ENCODE results near the gene U2SURP.

Gene U2SURP

GRCh38 chr3:143100451-143100850 lies 99.1 kb downstream of the U2SURP start:
- Histone ChIP-seq H3K4me3 (ENCODE audit: extremely low read depth, insufficient read depth, low read length, poor library complexity, severe bottlenecking) (no peak overlapping the region), H3K36me3 (ENCODE audit: control insufficient read depth, insufficient read depth, low read length) (no peaks in the 10 kb centered on the region), H3K27ac (ENCODE audit: low read depth, low read length, severe bottlenecking) (no peak overlapping the region), H3K4me1 (ENCODE audit: control insufficient read depth, insufficient read depth, low read length, poor library complexity, severe bottlenecking) (no peaks in the 10 kb centered on the region), H3K9me3 (ENCODE audit: control insufficient read depth, low read length) (peaks cover 27% of the 10 kb centered on the region)
- 90 to 94% methylated on average over 5 to 6 of the region's 6 CpGs for WGBS, 2 experiments (ENCODE audit: insufficient coverage in 2 of 2)

- no peaks in the 10 kb centered on the region for H3K36me3 ChIP-seq (ENCODE audit: control insufficient read depth, insufficient read depth, low read length)
- no peaks in the 10 kb centered on the region for H3K4me1 ChIP-seq (ENCODE audit: control insufficient read depth, insufficient read depth, low read length, poor library complexity, severe bottlenecking)
- H3K27ac ChIP-seq (ENCODE audit: low read depth, low read length, severe bottlenecking), result no peak overlapping the region
- H3K9me3 ChIP-seq (ENCODE audit: control insufficient read depth, low read length), result peaks cover 26% of the 10 kb centered on the region
- H3K4me3 ChIP-seq (ENCODE audit: extremely low read depth, insufficient read depth, low read length, poor library complexity, severe bottlenecking), result no peak overlapping the region
- 90 to 97% methylated on average over 7 of the region's 7 CpGs for WGBS, 2 experiments (ENCODE audit: insufficient coverage in 2 of 2)
Observed at GRCh38 chr3:143101792-143102381, 100.5 kb downstream of the U2SURP start.

- Histone ChIP-seq H3K4me1 (ENCODE audit: control insufficient read depth, insufficient read depth, low read length, poor library complexity, severe bottlenecking) (no peaks in the 10 kb centered on the region), H3K27ac (ENCODE audit: low read depth, low read length, severe bottlenecking) (no peak overlapping the region), H3K36me3 (ENCODE audit: control insufficient read depth, insufficient read depth, low read length) (no peaks in the 10 kb centered on the region), H3K9me3 (ENCODE audit: control insufficient read depth, low read length) (peaks cover 29% of the 10 kb centered on the region), H3K4me3 (ENCODE audit: extremely low read depth, insufficient read depth, low read length, poor library complexity, severe bottlenecking) (no peak overlapping the region)
- WGBS, 2 experiments (ENCODE audit: insufficient coverage in 2 of 2), result 91 to 93% methylated on average over 1 to 2 of the region's 2 CpGs
Observed at GRCh38 chr3:143103652-143104051, 102.3 kb downstream of the U2SURP start.

GRCh38 chr3:143105170-143105569 lies 103.8 kb downstream of the U2SURP start:
- Histone ChIP-seq H3K9me3 (ENCODE audit: control insufficient read depth, low read length) (peaks cover 30% of the 10 kb centered on the region), H3K36me3 (ENCODE audit: control insufficient read depth, insufficient read depth, low read length) (no peaks in the 10 kb centered on the region), H3K4me1 (ENCODE audit: control insufficient read depth, insufficient read depth, low read length, poor library complexity, severe bottlenecking) (no peaks in the 10 kb centered on the region), H3K27ac (ENCODE audit: low read depth, low read length, severe bottlenecking) (no peak overlapping the region), H3K4me3 (ENCODE audit: extremely low read depth, insufficient read depth, low read length, poor library complexity, severe bottlenecking) (no peak overlapping the region)
- 74 to 79% methylated on average over 4 to 5 of the region's 5 CpGs for WGBS, 2 experiments (ENCODE audit: insufficient coverage in 2 of 2)

GRCh38 chr3:143109861-143110260 lies 108.5 kb downstream of the U2SURP start:
- Histone ChIP-seq H3K27ac (ENCODE audit: low read depth, low read length, severe bottlenecking) (no peak overlapping the region), H3K4me1 (ENCODE audit: control insufficient read depth, insufficient read depth, low read length, poor library complexity, severe bottlenecking) (no peaks in the 10 kb centered on the region), H3K36me3 (ENCODE audit: control insufficient read depth, insufficient read depth, low read length) (no peaks in the 10 kb centered on the region), H3K4me3 (ENCODE audit: extremely low read depth, insufficient read depth, low read length, poor library complexity, severe bottlenecking) (no peak overlapping the region), H3K9me3 (ENCODE audit: control insufficient read depth, low read length) (peaks cover 22% of the 10 kb centered on the region)
- WGBS, 2 experiments (ENCODE audit: insufficient coverage in 2 of 2), result 89 to 100% methylated on average over 1 to 2 of the region's 5 CpGs
